ENCODE results near the gene RASD2.
"Not testable (repeated sequence)": the region's sequence is repeated elsewhere in the genome, so short reads cannot be mapped to it uniquely, and the experiment has no call there.

- not testable (repeated sequence) for TF ChIP-seq POLR2A, CTCF (IDR thresholded peaks at IDR 0.05)
Measured at GRCh38 chr22:35507851-35508250, 32.8 kb upstream of the RASD2 start.
